ENCODE measurements around the gene EPHB1.

Gene EPHB1

DNA sequence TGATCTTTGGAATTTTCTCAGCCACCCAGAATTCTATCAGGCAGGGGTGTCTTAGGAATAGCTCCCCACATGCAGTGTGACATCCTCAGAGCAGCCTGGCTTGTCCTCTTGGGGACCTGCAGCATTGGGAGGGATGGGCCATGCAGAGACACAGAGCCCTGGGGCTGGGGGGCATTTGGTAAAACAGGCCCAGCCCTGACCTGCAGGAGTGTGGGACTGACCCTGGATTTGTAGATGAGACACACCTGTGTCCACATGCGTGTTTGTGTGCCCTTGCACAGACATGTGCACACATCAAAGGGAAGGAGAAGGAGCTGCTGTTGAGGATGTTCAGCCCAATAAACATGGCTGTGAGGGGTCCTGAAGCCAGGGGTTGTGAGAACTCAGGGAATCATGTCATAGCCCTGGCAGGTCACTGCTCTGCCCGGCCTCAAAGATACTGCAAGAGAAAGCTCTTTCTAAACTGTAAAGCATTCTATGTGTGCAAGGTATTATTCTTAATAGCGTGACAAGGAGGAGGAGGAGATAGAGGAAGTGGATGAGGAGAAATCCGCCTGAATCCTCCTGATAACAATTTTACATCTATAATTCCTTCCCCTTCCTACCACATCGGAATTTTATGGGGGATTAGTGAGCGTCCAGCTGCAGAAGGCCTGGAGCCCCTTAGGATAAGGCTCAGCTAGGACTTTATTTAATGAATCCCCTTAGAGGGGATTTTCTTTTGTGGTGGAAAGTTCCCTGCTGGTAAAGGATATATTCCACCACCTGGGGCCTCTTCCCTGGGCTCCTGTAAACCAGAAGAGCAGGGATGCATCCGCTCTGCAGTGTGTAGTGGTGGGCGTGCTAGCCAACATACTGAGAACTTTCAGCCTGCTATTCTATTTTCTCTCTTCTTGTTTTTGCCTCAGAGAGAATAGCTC is 245.5 kb downstream of the EPHB1 start:
- DNase-seq (ENCODE audit: extremely low read depth, low read depth) = no peak
- no peak overlapping the region for H3K4me3 ChIP-seq (replicated peaks; ENCODE audit: low read depth, low read length)
- TF ChIP-seq, protein P1, sequence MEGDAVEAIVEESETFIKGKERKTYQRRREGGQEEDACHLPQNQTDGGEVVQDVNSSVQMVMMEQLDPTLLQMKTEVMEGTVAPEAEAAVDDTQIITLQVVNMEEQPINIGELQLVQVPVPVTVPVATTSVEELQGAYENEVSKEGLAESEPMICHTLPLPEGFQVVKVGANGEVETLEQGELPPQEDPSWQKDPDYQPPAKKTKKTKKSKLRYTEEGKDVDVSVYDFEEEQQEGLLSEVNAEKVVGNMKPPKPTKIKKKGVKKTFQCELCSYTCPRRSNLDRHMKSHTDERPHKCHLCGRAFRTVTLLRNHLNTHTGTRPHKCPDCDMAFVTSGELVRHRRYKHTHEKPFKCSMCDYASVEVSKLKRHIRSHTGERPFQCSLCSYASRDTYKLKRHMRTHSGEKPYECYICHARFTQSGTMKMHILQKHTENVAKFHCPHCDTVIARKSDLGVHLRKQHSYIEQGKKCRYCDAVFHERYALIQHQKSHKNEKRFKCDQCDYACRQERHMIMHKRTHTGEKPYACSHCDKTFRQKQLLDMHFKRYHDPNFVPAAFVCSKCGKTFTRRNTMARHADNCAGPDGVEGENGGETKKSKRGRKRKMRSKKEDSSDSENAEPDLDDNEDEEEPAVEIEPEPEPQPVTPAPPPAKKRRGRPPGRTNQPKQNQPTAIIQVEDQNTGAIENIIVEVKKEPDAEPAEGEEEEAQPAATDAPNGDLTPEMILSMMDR (IDR thresholded peaks at IDR 0.05; ENCODE audit: low read depth, low read length, missing control alignments) = no peak

GRCh38 chr3:135041601-135042000 is 246.5 kb downstream of the EPHB1 start:
- DNase-seq (ENCODE audit: extremely low read depth, low read depth) = no peak
- H3K4me3 ChIP-seq (replicated peaks; ENCODE audit: low read depth, low read length) = no peak overlapping the region
- TF ChIP-seq, protein P1 (IDR thresholded peaks at IDR 0.05; ENCODE audit: low read depth, low read length, missing control alignments) = no peak

DNA sequence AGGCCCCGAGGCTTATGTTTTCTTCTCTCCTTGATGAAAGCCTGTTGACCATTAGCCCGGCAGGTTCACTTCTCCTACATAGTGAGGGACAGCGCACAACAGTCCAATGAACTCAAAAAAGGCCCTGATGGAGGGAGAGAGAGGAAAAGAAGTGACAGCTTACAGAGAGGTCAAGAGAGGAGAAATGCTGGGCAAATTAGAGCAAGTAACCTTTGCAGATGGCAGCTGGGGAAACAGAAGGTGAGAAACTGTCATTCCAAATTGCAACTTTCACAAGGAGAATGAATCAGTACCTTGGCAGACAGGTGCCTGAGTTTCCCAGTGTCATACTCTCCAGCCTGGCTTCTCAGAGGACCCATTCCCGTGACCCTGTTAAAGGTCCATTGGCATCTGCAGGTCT is 252.0 kb downstream of the EPHB1 start:
- no peak for DNase-seq (ENCODE audit: extremely low read depth, low read depth)
- H3K4me3 ChIP-seq (replicated peaks; ENCODE audit: low read depth, low read length) = no peak overlapping the region
- TF ChIP-seq, protein P1 (IDR thresholded peaks at IDR 0.05; ENCODE audit: low read depth, low read length, missing control alignments) = no peak

DNA sequence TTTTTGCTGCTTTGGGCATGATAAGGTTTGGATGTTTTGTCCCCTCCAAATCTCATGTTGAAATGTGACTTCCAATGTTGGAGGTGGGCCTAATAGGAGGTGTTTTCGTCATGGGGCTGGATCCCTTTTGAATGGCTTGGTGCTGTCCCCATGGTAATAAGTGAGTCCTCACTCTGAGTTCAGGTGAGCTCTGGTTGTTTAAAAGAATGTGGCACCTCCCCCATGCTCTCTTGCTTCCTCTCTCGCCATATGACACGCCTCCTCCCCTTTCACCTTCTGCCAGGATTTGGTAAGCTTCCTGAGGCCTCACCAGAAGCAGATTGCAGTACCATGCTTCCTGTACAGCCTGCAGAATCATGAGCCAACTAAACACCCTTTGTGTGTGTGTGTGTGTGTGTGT is 255.5 kb downstream of the EPHB1 start:
- no peak for DNase-seq (ENCODE audit: extremely low read depth, low read depth)
- no peak overlapping the region for H3K4me3 ChIP-seq (replicated peaks; ENCODE audit: low read depth, low read length)
- TF ChIP-seq, protein P1 (IDR thresholded peaks at IDR 0.05; ENCODE audit: low read depth, low read length, missing control alignments) = no peak

- no peak for DNase-seq (ENCODE audit: extremely low read depth, low read depth)
- H3K4me3 ChIP-seq (replicated peaks; ENCODE audit: low read depth, low read length) = no peak overlapping the region
- TF ChIP-seq, protein P1 (IDR thresholded peaks at IDR 0.05; ENCODE audit: low read depth, low read length, missing control alignments) = no peak
Observed at GRCh38 chr3:135051409-135051973, 256.4 kb downstream of the EPHB1 start.

DNA sequence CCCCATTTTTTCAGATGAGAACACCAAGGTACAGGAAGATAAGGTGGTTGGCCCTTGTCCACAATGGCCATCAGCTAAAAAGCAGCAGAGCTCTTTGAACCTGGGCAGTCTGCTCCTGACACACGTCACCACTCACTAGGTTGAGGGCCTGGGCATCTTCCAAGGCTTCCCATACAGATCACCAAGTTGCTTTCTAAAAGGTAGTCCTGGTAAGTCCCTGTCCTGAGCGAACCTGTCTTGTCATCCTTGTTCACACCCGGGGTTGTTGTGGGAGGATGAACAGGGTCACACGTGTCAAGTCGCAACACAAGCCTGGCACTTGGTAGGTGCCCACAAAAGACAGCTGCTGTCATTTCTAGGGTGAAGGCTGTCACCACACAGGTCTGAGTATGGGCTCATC is 260.4 kb downstream of the EPHB1 start:
- TF ChIP-seq, protein P1 (IDR thresholded peaks at IDR 0.05; ENCODE audit: low read depth, low read length, missing control alignments) = no peak
- H3K4me3 ChIP-seq (replicated peaks; ENCODE audit: low read depth, low read length) = no peak overlapping the region
- no peak for DNase-seq (ENCODE audit: extremely low read depth, low read depth)
